WTC11 (cell line): ENCODE data around the gene BCAT1. TPM values are rescaled to one million over a fixed set of nuclear protein-coding genes. Genes with fewer than 3 reads are reported as not detected.

Source experiments
- ATAC-seq: fragments of 200-7000 bp; cut with Tn5 transposase; 2 replicates; pipeline ENCODE4 v1.10.0; 2021; ENCODE audit warnings: mild to moderate bottlenecking, moderate library complexity
- CTCF ChIA-PET: fragments of 300-600 bp; sonication (Branson Sonifier 250); formaldehyde crosslinking; loops from one replicate; lab custom pipeline; 2021; ENCODE audit warnings: antibody characterized with exemption; lab: Charles Lee
- POLR2A ChIA-PET: fragments of 350-600 bp; sonication (Branson Sonifier 250); formaldehyde crosslinking; loops from one replicate; lab custom pipeline; 2021; ENCODE audit warnings: antibody characterized with exemption; lab: Charles Lee
- DNase-seq: peaks from one replicate; pipeline ENCODE4 v3.0.0; 2021; ENCODE audit warnings: low spot score
- H3K27ac Mint-ChIP-seq: 2 replicates; pipeline ENCODE4 v1.8.0; 2021; ENCODE audit warnings: mixed read lengths
- H3K27me3 Mint-ChIP-seq: 2 replicates; pipeline ENCODE4 v1.8.0; 2021; ENCODE audit warnings: low read depth, mild to moderate bottlenecking, moderate library complexity, mixed read lengths
- H3K36me3 Mint-ChIP-seq: 2 replicates; pipeline ENCODE4 v1.8.0; 2021; ENCODE audit warnings: mixed read lengths
- H3K4me1 Mint-ChIP-seq: 2 replicates; pipeline ENCODE4 v1.8.0; 2022; ENCODE audit warnings: mixed read lengths
- H3K4me3 Mint-ChIP-seq: 2 replicates; pipeline ENCODE4 v1.8.0; 2021; ENCODE audit warnings: mild to moderate bottlenecking, moderate library complexity, mixed read lengths
- H3K9me3 Mint-ChIP-seq: 2 replicates; pipeline ENCODE4 v1.8.0; 2021; ENCODE audit warnings: mixed read lengths
- CREB1 ChIP-seq: sonication (generic); formaldehyde crosslinking; IDR thresholded peaks from 2 replicates; pipeline ENCODE4 v1.8.0; 2023; ENCODE audit warnings: mild to moderate bottlenecking, missing genetic modification reagents
- EMX1 ChIP-seq: fragments of 250-450 bp; sonication (Bioruptor Pico); IDR thresholded peaks from 2 replicates; pipeline ENCODE4 v1.8.0; 2021; ENCODE audit warnings: mild to moderate bottlenecking
- HMGA2 ChIP-seq: fragments of 250-450 bp; sonication (Bioruptor Pico); IDR thresholded peaks from 2 replicates; pipeline ENCODE4 v1.4.0; 2021; ENCODE audit warnings: mild to moderate bottlenecking, moderate library complexity
- KAT7 ChIP-seq: sonication (generic); formaldehyde crosslinking; IDR thresholded peaks from 2 replicates; pipeline ENCODE4 v1.8.1; 2023; ENCODE audit warnings: missing genetic modification reagents, mild to moderate bottlenecking, borderline replicate concordance
- RELA ChIP-seq: sonication (generic); formaldehyde crosslinking; IDR thresholded peaks from 2 replicates; pipeline ENCODE4 v1.8.1; 2022; ENCODE audit warnings: missing genetic modification reagents, mild to moderate bottlenecking, borderline replicate concordance
- RORB ChIP-seq: fragments of 250-450 bp; sonication (Bioruptor Pico); IDR thresholded peaks from 2 replicates; pipeline ENCODE4 v1.9.0; 2021; ENCODE audit warnings: mild to moderate bottlenecking
- SP1 ChIP-seq: sonication (generic); formaldehyde crosslinking; conservative IDR thresholded peaks from 2 replicates; pipeline ENCODE4 v1.8.1; 2022; ENCODE audit warnings: missing genetic modification reagents
- TEAD1 ChIP-seq: sonication (generic); formaldehyde crosslinking; IDR thresholded peaks from 2 replicates; pipeline ENCODE4 v1.8.0; 2022; ENCODE audit warnings: mild to moderate bottlenecking, missing genetic modification reagents
- TP53 ChIP-seq: sonication (generic); formaldehyde crosslinking; IDR thresholded peaks from 2 replicates; pipeline ENCODE4 v1.8.1; 2023; ENCODE audit warnings: mild to moderate bottlenecking, missing genetic modification reagents
- ZNF263 ChIP-seq: sonication (generic); formaldehyde crosslinking; IDR thresholded peaks from 2 replicates; pipeline ENCODE4 v1.8.1; 2022; ENCODE audit warnings: low read depth, mild to moderate bottlenecking, moderate library complexity, missing genetic modification reagents
- ZNF671 ChIP-seq: fragments of 250-450 bp; sonication (Bioruptor Pico); IDR thresholded peaks from 2 replicates; pipeline ENCODE4 v1.8.0; 2021; ENCODE audit warnings: mild to moderate bottlenecking
- total RNA-seq: library from RNA; stranded (reverse); gene quantifications from 3 replicates; pipeline ENCODE4 v1.2.3, GENCODE V29; 2021
- TF ChIP-seq, protein P1 (sequence below): sonication (generic); formaldehyde crosslinking; conservative IDR thresholded peaks from 2 replicates; pipeline ENCODE4 v1.8.1; 2022; ENCODE audit warnings: mild to moderate bottlenecking, missing genetic modification reagents
- TF ChIP-seq, protein P2 (sequence below): fragments of 250-450 bp; sonication (Bioruptor Pico); IDR thresholded peaks from 2 replicates; pipeline ENCODE4 v1.9.0; 2021; ENCODE audit warnings: mild to moderate bottlenecking, borderline replicate concordance
- TF ChIP-seq, protein P3 (sequence below): sonication (generic); formaldehyde crosslinking; IDR thresholded peaks from 2 replicates; pipeline ENCODE4 v1.8.1; 2023; ENCODE audit warnings: mild to moderate bottlenecking, missing genetic modification reagents, moderate library complexity
- TF ChIP-seq, protein P4 (sequence below): sonication (generic); formaldehyde crosslinking; IDR thresholded peaks from 2 replicates; pipeline ENCODE4 v1.8.1; 2023; ENCODE audit warnings: mild to moderate bottlenecking, missing genetic modification reagents, moderate library complexity
- TF ChIP-seq, protein P5 (sequence below): fragments of 250-450 bp; sonication (Bioruptor Pico); IDR thresholded peaks from 2 replicates; pipeline ENCODE4 v1.9.0; 2021; ENCODE audit warnings: moderate library complexity, mild to moderate bottlenecking, inconsistent platforms, borderline replicate concordance
- TF ChIP-seq, protein P6 (sequence below): sonication (generic); formaldehyde crosslinking; IDR thresholded peaks from 2 replicates; pipeline ENCODE4 v1.8.1; 2023; ENCODE audit warnings: mild to moderate bottlenecking, missing genetic modification reagents
- TF ChIP-seq, protein P7 (sequence below): sonication (generic); formaldehyde crosslinking; IDR thresholded peaks from 2 replicates; pipeline ENCODE4 v1.8.1; 2022; ENCODE audit warnings: missing genetic modification reagents, borderline replicate concordance
- TF ChIP-seq, protein P8 (sequence below): sonication (generic); formaldehyde crosslinking; IDR thresholded peaks from 2 replicates; pipeline ENCODE4 v1.8.1; 2023; ENCODE audit warnings: mild to moderate bottlenecking, missing genetic modification reagents

Gene BCAT1
- total RNA-seq, 1 experiment from 2014 or later, result 267 TPM

DNA sequence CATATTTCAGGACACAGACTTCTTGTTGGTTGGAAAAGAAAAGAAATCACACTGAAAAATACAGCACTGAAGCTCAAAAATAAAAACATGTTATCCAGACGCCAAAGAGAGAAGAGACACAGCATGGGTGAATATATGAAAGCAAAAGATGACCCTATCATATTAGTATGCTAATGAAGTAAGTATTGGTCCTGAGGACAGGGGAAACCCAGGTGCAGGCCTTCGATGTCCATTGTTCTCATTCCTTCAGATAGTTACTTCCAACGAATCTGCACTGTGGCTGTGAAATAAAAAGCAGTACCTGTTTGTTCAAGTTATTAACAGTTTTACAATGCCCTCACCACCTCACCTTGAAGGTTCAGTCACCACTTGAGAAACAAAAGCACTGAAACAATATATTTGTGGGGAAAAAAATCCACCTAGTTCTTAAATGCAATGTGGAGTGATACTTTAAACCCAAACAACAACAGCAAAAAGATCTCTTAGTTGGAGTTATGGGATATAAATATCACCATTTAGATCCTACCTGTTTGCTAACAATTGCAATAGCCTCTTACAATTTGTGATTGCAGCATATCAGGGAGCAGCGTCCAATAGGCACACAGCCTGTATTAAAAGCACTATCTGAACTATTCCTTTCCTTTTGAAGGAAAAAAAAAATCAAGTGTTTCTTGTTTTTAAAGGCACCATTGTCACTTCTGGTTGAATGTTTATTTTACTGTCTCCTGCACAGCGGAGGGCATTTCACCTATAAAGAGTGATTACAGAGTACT lies 188.1 kb downstream of the BCAT1 start:
- Mint-ChIP-seq H3K27ac (peak overlapping the region; percentile 20; the same call in 1 of the 2 replicates), H3K27me3 (no peaks in the 10 kb centered on the region), H3K4me1 (peaks cover 17% of the 10 kb centered on the region), H3K36me3 (no peaks in the 10 kb centered on the region), H3K4me3 (no peak overlapping the region), H3K9me3 (no peaks in the 10 kb centered on the region; the same call in 1 of the 2 replicates)
- ChIA-PET CTCF (no interaction called here), POLR2A (no interaction called here)
- ATAC-seq, result no peak
- no peak for DNase-seq
- TF ChIP-seq, protein P1, sequence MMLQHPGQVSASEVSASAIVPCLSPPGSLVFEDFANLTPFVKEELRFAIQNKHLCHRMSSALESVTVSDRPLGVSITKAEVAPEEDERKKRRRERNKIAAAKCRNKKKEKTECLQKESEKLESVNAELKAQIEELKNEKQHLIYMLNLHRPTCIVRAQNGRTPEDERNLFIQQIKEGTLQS (CRISPR knock-in tag), result no peak
- TF ChIP-seq, protein P2, sequence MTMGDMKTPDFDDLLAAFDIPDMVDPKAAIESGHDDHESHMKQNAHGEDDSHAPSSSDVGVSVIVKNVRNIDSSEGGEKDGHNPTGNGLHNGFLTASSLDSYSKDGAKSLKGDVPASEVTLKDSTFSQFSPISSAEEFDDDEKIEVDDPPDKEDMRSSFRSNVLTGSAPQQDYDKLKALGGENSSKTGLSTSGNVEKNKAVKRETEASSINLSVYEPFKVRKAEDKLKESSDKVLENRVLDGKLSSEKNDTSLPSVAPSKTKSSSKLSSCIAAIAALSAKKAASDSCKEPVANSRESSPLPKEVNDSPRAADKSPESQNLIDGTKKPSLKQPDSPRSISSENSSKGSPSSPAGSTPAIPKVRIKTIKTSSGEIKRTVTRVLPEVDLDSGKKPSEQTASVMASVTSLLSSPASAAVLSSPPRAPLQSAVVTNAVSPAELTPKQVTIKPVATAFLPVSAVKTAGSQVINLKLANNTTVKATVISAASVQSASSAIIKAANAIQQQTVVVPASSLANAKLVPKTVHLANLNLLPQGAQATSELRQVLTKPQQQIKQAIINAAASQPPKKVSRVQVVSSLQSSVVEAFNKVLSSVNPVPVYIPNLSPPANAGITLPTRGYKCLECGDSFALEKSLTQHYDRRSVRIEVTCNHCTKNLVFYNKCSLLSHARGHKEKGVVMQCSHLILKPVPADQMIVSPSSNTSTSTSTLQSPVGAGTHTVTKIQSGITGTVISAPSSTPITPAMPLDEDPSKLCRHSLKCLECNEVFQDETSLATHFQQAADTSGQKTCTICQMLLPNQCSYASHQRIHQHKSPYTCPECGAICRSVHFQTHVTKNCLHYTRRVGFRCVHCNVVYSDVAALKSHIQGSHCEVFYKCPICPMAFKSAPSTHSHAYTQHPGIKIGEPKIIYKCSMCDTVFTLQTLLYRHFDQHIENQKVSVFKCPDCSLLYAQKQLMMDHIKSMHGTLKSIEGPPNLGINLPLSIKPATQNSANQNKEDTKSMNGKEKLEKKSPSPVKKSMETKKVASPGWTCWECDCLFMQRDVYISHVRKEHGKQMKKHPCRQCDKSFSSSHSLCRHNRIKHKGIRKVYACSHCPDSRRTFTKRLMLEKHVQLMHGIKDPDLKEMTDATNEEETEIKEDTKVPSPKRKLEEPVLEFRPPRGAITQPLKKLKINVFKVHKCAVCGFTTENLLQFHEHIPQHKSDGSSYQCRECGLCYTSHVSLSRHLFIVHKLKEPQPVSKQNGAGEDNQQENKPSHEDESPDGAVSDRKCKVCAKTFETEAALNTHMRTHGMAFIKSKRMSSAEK (CRISPR knock-in tag), result no peak
- no peak for TF ChIP-seq CREB1 (CRISPR knock-in tag)
- no peak for TF ChIP-seq EMX1 (CRISPR knock-in tag)
- TF ChIP-seq TEAD1 (CRISPR knock-in tag), result no peak
- no peak for TF ChIP-seq RORB (CRISPR knock-in tag)
- no peak for TF ChIP-seq ZNF263
- TF ChIP-seq HMGA2 (CRISPR knock-in tag), result no peak
- TF ChIP-seq, protein P3, sequence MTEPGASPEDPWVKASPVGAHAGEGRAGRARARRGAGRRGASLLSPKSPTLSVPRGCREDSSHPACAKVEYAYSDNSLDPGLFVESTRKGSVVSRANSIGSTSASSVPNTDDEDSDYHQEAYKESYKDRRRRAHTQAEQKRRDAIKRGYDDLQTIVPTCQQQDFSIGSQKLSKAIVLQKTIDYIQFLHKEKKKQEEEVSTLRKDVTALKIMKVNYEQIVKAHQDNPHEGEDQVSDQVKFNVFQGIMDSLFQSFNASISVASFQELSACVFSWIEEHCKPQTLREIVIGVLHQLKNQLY (CRISPR knock-in tag), result no peak
- TF ChIP-seq, protein P4, sequence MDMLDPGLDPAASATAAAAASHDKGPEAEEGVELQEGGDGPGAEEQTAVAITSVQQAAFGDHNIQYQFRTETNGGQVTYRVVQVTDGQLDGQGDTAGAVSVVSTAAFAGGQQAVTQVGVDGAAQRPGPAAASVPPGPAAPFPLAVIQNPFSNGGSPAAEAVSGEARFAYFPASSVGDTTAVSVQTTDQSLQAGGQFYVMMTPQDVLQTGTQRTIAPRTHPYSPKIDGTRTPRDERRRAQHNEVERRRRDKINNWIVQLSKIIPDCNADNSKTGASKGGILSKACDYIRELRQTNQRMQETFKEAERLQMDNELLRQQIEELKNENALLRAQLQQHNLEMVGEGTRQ (CRISPR knock-in tag), result no peak
- no peak for TF ChIP-seq TP53
- TF ChIP-seq, protein P5, sequence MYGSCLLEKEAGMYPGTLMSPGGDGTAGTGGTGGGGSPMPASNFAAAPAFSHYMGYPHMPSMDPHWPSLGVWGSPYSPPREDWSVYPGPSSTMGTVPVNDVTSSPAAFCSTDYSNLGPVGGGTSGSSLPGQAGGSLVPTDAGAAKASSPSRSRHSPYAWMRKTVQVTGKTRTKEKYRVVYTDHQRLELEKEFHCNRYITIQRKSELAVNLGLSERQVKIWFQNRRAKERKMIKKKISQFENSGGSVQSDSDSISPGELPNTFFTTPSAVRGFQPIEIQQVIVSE (CRISPR knock-in tag), result no peak
- TF ChIP-seq KAT7, result no peak
- TF ChIP-seq, protein P6, sequence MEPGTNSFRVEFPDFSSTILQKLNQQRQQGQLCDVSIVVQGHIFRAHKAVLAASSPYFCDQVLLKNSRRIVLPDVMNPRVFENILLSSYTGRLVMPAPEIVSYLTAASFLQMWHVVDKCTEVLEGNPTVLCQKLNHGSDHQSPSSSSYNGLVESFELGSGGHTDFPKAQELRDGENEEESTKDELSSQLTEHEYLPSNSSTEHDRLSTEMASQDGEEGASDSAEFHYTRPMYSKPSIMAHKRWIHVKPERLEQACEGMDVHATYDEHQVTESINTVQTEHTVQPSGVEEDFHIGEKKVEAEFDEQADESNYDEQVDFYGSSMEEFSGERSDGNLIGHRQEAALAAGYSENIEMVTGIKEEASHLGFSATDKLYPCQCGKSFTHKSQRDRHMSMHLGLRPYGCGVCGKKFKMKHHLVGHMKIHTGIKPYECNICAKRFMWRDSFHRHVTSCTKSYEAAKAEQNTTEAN, result no peak
- no peak for TF ChIP-seq SP1 (CRISPR knock-in tag)
- no peak for TF ChIP-seq RELA (CRISPR knock-in tag)
- TF ChIP-seq ZNF671 (CRISPR knock-in tag), result no peak
- TF ChIP-seq, protein P7, sequence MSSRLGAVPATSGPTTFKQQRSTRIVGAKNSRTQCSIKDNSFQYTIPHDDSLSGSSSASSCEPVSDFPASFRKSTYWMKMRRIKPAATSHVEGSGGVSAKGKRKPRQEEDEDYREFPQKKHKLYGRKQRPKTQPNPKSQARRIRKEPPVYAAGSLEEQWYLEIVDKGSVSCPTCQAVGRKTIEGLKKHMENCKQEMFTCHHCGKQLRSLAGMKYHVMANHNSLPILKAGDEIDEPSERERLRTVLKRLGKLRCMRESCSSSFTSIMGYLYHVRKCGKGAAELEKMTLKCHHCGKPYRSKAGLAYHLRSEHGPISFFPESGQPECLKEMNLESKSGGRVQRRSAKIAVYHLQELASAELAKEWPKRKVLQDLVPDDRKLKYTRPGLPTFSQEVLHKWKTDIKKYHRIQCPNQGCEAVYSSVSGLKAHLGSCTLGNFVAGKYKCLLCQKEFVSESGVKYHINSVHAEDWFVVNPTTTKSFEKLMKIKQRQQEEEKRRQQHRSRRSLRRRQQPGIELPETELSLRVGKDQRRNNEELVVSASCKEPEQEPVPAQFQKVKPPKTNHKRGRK, result no peak
- TF ChIP-seq, protein P8, sequence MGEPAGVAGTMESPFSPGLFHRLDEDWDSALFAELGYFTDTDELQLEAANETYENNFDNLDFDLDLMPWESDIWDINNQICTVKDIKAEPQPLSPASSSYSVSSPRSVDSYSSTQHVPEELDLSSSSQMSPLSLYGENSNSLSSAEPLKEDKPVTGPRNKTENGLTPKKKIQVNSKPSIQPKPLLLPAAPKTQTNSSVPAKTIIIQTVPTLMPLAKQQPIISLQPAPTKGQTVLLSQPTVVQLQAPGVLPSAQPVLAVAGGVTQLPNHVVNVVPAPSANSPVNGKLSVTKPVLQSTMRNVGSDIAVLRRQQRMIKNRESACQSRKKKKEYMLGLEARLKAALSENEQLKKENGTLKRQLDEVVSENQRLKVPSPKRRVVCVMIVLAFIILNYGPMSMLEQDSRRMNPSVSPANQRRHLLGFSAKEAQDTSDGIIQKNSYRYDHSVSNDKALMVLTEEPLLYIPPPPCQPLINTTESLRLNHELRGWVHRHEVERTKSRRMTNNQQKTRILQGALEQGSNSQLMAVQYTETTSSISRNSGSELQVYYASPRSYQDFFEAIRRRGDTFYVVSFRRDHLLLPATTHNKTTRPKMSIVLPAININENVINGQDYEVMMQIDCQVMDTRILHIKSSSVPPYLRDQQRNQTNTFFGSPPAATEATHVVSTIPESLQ (CRISPR knock-in tag), result no peak
